ENCODE measurements around the gene ATG16L2. TPM values are rescaled to one million over a fixed set of nuclear protein-coding genes. Genes with fewer than 3 reads are reported as not detected.

Gene ATG16L2
- total and polyA plus RNA-seq, 2 of the 4 experiments (the other 2 are of a cell fraction), result 1.3 to 12.7 TPM

GRCh38 chr11:72802822-72803221 lies 11.4 kb upstream of the ATG16L2 start:
- no peak overlapping the region for H3K4me3 ChIP-seq (ENCODE audit: insufficient read depth, low read depth, low read length)
- H3K9ac ChIP-seq (ENCODE audit: low read depth, low read length), result no peak overlapping the region
- H4K8ac ChIP-seq (ENCODE audit: low read depth in 2 of 2, low read length in 2 of 2), result no peak overlapping the region
- H3K18ac ChIP-seq (ENCODE audit: low read depth, low read length), result no peak overlapping the region
- intact Hi-C loops (cut with micrococcal nuclease) (no loop called here), dilution Hi-C loops (cut with HindIII; ENCODE audit: low sequenced_read_pairs, unreplicated experiment) (no loop called here), in situ Hi-C loops (cut with MboI; ENCODE audit: low sequenced_read_pairs) (no loop called here)
- DNase-seq (no peak), ATAC-seq (ENCODE audit: low read depth) (no peak)
- H3K4me1 ChIP-seq (ENCODE audit: control insufficient read depth, insufficient read depth, low read length), result peaks cover 6% of the 10 kb centered on the region; the same call in 1 of the 2 replicates
- 0 out of 4 replicates have a peak, but pooled peaks cover 0 to 3% of the 10 kb centered on the region in 2 experiments for H3K79me1 ChIP-seq (ENCODE audit: low read depth in 1 of 2, low read length in 2 of 2)
- H2AK5ac ChIP-seq (ENCODE audit: low read depth, low read length), result no peak overlapping the region
- H3K4me2 ChIP-seq (ENCODE audit: low read depth, low read length), result no peak overlapping the region
- TF ChIP-seq NFE2L2 (IDR thresholded peaks at IDR 0.05; ENCODE audit: low read depth, low read length), result no peak
- TF ChIP-seq CHD1 (IDR thresholded peaks at IDR 0.05; ENCODE audit: low read depth, low read length), result no peak
- TF ChIP-seq, protein P1, sequence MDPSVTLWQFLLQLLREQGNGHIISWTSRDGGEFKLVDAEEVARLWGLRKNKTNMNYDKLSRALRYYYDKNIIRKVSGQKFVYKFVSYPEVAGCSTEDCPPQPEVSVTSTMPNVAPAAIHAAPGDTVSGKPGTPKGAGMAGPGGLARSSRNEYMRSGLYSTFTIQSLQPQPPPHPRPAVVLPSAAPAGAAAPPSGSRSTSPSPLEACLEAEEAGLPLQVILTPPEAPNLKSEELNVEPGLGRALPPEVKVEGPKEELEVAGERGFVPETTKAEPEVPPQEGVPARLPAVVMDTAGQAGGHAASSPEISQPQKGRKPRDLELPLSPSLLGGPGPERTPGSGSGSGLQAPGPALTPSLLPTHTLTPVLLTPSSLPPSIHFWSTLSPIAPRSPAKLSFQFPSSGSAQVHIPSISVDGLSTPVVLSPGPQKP (IDR thresholded peaks at IDR 0.05; ENCODE audit: borderline replicate concordance, low read depth, low read length), result no peak
- no peak for TF ChIP-seq CEBPB (IDR thresholded peaks at IDR 0.05; ENCODE audit: low read depth, low read length)
- no peak for TF ChIP-seq CTCF (conservative IDR thresholded peaks at IDR 0.05; ENCODE audit: low read depth, low read length)
- TF ChIP-seq POLR2A (IDR thresholded peaks at IDR 0.05; ENCODE audit: low read depth, low read length), result no peak
- TF ChIP-seq BHLHE40 (IDR thresholded peaks at IDR 0.05; ENCODE audit: low read depth, low read length), result no peak
- TF ChIP-seq MAFK (IDR thresholded peaks at IDR 0.05; ENCODE audit: low read depth, low read length), result no peak
- TF ChIP-seq USF2 (IDR thresholded peaks at IDR 0.05; ENCODE audit: low read depth, low read length), result no peak
- no peak overlapping the region for H2BK120ac ChIP-seq (ENCODE audit: low read depth, low read length)
- H3K4ac ChIP-seq (ENCODE audit: low read depth, low read length), result no peak overlapping the region
- no peak overlapping the region for H3K14ac ChIP-seq (replicated peaks; ENCODE audit: low read depth, low read length)
- no peak overlapping the region for H2AFZ ChIP-seq (replicated peaks; ENCODE audit: low read length, poor library complexity)
- ChIA-PET CTCF (no interaction called here), POLR2A (ENCODE audit: unreplicated experiment) (no interaction called here)
- no peak overlapping the region for H2BK15ac ChIP-seq (ENCODE audit: low read depth, low read length)
- H4K91ac ChIP-seq (ENCODE audit: insufficient read depth, low read depth, low read length), result no peak overlapping the region
- no peak overlapping the region for H3K56ac ChIP-seq (ENCODE audit: extremely low read depth, insufficient read depth, low read length)
- no peaks in the 10 kb centered on the region for H3K27me3 ChIP-seq (ENCODE audit: control insufficient read depth, insufficient read depth, low read length)
- H3K36me3 ChIP-seq (ENCODE audit: control insufficient read depth, insufficient read depth, low read length), result no peaks in the 10 kb centered on the region
- no peaks in the 10 kb centered on the region for H3K9me3 ChIP-seq (ENCODE audit: control insufficient read depth, insufficient read depth, low read length)
- H3K23ac ChIP-seq (ENCODE audit: low read depth, low read length), result no peak overlapping the region
- no TSS peak for BruUV-seq (replicated peaks)
- no peak overlapping the region for H2BK20ac ChIP-seq (ENCODE audit: low read depth, low read length)
- 57% methylated on average over 2 of the region's 6 CpGs; no CpG with 5 or more reads in 1 of the 2 experiments for WGBS, 2 experiments (ENCODE audit: extremely low coverage in 2 of 2, insufficient read length in 1 of 2)
- H4K5ac ChIP-seq (ENCODE audit: low read depth, low read length), result no peak overlapping the region
- H3K9me1 ChIP-seq (ENCODE audit: insufficient read depth, low read length), result 0 out of 2 replicates have a peak, but pooled peaks cover 3% of the 10 kb centered on the region
- H4K20me1 ChIP-seq (ENCODE audit: insufficient read depth, low read length), result no peaks in the 10 kb centered on the region
- H2AK9ac ChIP-seq (replicated peaks; ENCODE audit: low read depth, low read length, poor library complexity), result no peak overlapping the region
- H2BK5ac ChIP-seq (ENCODE audit: low read depth, low read length, poor library complexity, severe bottlenecking), result no peak overlapping the region
- H3K27ac ChIP-seq (ENCODE audit: insufficient read depth, low read length), result no peak overlapping the region

Measured in IMR-90 (cell line).